Stimulated activated CD4-positive, alpha-beta T cell treated with anti-CD3 and anti-CD28 coated beads, Interleukin-2, amount 100 ng/mL, for 48 hours (primary cell): ENCODE data around the gene DLX6.

Experiments
- DNase-seq, 2 donors: peaks; one replicate each; pipeline ENCODE4 v3.0.0-alpha.2; 2020

Gene DLX6

DNA sequence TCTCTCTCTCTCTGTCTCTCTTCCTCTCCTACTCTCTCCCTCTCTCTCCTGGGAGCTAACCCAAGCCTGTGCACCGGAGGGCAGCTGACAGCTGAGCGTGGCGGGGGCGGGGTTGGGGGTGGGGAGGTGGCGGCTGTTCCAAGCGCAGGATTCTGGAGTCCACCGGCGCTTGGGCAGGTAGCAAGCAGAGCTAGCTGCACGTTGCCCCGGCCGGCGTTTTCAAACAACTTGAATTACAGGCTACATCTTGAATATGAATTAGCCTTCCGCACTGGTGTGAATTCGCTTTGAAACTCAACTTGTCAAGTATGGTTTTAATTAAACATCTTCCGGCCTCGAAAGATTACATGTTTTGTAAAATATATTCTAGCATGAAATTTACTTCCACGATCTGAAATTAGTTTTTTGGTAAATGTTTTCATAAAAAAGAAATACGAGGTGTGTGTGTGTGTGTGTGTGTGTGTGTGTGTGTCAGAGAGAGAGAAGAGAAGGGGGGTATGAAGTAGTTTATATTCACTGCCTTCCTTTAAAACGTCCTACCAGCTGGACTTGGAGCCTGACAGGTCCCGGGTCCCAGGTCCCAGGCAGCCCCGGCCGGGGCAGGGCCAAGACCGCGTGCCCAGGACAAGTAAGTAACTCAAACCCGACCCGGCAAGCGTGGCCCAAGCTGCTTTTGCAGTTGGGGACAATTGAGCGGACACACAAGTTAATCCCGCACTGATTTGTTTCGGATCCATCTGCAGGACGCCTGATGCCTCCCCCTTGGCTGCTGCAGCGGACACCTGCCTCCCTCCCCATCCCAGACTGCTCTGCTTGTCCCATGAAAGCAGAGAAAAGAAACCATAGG is 9.0 kb upstream of the DLX6 start:
- DNase-seq = no peak

DNA sequence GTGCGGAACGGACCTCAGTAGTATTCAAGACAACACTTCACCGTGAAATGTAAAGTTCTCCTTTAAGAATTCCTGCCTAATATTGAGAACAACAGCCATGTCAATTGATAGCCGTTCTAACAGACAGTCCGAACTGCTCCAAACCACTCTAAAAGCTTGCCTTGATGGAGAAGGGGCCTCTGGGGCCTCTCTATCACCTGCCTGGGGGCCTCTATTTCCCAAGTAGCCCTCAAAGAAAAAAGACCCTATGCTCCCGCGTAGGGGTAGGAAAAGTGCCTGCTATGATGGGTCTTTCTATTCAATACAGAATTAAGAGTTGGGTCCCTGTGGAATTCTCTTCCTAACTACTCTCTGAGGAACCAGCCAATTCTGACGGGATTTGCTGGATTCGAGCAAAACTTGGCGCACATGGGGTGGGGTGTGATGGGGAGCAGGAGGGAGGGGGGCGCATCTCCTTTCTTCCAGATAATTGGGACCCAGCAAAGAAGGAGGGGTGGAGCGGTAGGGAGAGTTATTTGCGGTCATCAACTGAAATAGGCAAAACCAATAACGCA is 8.3 kb upstream of the DLX6 start:
- DNase-seq = no peak

DNA sequence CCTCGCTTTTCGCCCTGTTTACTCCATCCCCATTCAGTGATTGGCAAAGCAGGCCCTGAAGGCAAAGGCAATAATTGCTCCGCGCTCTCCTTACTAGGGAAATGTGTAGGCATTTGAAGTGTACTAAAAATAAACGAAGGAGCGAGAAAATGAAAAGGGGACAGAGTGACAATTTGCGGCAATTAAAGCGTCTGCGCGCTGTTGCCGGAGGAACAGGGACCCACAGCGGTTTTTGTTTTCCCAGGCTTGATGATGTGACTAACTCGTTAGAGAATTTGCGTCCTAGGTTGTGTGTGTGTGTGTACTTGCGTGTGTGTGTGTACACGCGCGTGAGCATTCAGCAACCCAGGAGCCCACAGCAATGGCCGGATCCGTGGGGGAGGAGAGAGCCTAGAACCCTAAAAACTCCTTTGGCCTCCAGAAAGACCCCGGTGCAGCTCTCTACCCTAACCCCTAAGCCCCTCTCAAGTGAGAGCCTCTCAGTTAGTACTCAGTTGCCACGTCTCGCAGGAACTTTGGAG is 7.8 kb upstream of the DLX6 start:
- no peak for DNase-seq

DNA sequence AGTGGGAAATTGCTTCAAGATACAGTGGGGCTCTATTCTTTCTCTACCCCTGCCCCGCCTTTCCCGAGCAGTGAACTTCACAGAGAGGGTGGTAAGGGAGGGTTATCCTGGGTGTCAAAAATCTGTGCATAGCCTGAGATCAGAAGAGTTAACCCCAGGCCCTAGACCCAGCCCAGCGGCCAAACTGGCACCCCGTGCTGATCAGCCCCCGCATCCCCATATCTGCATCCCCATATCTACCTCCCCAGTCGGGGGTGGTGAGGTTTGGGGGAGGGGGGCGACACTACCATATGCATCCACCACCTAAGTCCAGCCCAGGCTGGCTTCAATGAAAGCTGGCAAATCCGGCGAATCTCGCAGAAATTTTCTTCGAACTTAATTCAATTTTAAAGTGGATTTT is 7.0 kb upstream of the DLX6 start:
- no peak for DNase-seq

DNA sequence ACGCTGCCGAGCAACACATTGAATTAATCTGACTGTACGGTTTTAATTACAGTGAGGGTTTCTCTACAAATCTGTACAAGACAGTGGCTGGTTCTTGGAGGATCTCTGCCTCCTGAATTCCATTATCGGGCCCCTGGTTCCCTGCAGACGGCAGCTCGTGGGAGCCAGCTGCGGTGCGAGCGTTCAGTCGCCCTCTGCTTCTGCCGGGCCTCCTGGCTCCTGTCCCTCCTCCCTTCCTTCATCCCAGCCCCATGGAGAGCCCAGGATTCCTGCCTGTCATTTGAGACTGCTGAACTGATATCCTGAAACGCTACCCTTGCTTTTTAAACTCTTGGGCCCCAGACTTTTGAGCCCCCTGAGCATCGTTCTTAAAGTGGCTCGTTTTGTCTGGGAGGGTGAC is 6.6 kb upstream of the DLX6 start:
- no peak for DNase-seq

DNA sequence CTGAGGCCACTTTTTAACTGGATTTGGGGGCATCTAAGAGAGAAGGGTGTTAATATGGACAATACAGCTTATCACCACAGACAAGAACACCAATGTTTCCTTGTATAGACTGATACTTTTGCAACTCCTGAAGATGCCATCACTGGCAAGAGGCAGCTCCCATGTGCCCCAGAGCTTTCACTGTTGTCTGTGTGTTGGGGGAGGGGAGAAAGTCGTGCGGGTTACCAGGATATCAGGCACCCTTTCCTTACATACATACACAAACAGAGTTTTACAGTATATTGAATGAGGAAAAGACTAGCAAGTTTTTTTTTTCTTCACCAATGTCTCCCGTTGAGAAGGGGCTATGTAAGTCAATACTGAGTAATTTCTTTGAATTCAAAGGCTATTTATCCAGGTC is 4.1 kb upstream of the DLX6 start:
- no peak for DNase-seq

DNA sequence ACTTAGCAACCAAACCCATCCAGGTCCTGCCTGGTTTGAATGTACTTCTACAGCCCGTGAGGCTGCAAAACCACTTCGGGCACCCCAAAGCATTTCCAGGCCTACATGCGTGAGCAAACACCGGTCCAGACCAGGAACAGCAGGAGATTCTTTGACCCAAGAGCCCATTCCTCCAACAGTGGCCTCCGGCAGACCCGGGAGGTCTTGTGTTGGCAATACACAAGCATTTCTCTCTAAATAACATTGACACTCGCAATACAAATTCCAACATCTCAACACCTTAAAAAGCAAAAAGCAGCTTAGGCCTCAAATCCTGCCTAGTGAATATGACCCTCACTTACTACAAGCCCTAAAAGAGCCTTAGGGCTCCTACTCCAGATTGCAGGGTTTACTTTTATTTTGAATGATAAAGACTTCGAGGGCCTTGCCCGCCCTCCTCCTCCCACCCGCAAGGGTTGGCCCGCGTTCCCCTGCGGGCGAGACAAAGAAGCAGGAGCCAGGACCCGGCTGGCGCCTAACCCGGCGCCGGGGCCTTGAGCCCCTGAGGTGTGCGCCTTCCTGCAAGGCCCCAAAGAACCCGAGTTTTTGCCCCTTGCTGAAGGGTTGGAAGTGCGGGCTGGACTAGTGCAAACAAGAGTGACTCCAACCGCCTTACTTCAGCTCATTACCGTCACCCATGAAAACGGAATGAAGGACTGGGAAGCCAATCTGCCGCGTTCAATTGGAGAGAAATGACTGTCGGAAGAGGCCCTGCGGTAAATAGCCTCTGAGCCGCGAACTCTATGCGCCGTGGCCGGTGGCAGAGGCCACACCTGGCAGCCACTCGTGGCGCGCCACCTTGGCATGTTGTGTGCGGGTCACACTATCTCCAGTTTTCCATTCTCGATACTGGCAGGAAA is 3.4 kb upstream of the DLX6 start:
- no peak for DNase-seq

DNA sequence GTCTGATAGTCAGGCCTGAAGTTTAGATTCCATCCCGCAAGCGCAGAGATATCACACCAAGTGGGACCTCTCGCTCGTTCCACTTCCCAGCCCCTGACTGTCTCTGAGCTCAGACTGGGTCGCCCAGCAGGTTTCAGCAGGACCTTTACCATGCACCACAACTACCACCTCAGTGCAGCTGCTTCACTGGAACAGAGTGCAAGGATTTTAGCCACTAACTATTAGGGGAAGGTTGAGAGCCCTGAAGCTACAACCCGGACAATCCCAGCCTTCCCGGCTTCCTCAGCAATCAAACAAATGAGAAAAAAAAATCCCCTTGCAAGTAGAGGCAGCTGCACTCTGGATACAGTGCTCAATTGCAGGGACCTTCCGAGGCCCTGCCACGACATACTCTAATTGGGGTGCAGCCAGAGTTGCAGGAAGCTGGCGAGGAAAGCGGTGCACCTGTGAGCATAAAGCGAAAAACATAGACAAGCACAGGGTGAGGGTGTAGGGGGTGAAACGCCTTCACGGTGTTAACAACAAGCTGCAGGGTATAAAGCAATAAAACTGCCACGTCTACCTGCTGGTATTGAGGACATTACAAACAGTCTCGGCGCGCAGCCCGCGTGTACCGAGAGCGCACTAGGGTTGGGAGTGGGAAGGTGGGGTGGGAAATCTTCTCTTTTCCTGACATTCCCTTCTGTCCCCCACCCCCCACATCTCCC is 2.6 kb upstream of the DLX6 start:
- DNase-seq = no peak

DNA sequence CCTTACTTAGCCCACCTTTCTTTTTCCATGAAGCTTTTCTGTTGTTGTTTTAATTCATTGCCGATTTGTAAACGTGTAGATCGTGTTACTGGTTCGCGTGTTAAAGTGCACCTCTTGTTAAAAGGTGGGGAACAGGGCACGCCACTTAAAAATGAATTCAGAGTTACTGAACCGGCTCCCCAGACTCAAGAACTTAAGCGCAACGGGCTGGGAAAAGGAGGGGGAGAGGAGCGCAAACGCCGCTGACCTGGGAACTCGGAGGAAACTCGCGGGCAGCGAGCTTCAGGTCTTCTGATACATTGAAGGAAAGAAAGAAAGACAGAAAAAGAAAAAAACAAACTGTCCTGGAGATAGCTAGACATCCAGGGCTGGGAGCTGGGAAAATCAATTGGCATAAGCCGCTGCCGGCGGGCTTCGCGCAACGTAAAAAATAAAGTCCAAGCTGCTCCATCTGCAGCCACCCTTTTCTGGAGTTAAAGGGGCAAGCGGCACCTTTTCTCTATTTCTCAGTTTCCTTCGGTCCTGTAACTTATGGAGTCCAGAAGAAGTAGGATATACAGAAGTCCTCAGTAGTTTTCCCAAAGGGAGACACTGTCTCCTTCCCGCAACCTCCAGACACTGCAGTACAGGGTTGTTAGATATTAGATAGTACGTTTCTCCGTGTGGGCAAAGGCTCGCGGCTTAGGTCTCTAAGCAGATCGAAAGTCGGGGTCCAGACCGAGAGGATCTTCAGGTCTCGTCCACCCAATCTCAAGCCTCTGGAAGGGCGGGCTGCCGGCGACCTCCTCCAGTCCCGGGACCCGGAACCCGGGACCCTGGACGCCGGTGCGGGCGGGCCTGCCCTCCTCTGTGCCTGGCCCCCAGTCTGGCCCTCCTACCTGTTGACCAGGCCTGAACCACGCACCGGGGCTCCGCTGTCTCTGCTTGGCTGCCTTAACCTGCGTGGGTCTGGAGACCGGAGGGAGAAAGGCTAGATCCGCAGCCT is 1.8 kb upstream of the DLX6 start:
- no peak for DNase-seq

DNA sequence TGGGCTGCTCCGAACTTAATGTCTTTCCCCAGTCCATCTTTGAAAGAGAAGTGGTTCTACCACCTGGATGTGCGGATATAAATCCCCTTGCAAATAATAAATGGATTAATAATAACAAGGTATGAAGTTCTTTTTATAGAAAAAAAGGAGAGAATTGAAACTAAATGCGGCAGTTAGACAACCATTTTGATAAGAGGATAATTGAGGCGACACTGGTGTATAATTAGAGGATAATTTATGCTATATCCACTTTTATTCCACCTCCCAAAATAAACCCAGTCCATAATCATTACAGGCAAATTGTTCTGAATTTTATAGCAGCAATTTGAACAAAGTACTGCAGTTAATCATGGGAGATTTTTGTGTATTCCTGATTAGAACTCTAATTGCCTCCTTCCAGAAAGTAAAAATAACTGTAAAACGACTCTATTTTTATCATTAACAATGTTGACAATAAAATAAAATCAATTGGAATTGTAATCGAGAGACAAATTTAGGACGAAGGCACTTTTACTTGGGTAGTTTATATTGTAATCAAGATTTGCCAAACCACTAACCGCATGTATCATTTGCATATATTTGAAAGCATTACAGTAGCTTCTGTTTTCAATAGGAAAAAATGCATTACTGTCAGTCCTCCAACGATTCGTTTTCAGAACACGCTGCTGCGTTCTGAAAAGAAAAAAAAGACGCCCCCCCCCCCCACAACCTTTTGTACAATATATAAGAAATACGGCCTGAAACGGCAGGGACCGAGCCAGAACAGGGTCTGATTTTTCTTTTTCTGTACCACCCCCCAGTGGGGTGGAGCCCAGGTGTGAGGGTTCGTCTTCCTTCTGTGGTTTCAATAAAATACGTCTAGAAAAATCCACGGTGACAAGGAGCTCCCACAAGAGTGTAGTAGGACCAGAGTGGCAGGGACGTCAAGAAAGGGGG is 838 bp upstream of the DLX6 start:
- no peak for DNase-seq

DNA sequence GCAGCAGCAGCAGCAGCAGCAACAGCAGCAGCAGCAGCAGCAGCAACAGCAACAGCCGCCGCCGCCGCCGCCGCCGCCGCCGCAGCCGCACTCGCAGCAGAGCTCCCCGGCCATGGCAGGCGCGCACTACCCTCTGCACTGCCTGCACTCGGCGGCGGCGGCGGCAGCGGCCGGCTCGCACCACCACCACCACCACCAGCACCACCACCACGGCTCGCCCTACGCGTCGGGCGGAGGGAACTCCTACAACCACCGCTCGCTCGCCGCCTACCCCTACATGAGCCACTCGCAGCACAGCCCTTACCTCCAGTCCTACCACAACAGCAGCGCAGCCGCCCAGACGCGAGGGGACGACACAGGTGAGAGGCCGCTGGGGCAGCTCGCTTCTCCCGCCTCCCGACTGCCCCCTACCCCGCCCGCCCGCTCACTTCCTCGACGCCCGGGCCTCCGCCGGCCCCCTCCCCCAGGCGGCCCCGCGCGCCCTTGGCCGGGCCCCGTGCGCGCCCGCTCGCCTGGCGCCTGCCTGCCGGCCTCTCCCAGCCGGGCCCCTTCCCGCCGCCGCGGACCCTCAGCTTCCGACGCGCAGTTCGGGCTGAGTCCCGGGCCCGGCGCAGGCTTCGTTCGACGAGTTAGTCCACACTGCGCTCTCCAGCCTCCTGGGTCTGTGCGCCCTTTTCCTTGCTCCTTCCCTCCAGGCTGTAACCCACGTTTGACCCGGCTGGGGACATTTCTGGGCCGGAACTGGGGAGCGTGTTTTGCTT is 882 bp downstream of the DLX6 start:
- DNase-seq = peak in 1 of 2 donors; percentile 40

DNA sequence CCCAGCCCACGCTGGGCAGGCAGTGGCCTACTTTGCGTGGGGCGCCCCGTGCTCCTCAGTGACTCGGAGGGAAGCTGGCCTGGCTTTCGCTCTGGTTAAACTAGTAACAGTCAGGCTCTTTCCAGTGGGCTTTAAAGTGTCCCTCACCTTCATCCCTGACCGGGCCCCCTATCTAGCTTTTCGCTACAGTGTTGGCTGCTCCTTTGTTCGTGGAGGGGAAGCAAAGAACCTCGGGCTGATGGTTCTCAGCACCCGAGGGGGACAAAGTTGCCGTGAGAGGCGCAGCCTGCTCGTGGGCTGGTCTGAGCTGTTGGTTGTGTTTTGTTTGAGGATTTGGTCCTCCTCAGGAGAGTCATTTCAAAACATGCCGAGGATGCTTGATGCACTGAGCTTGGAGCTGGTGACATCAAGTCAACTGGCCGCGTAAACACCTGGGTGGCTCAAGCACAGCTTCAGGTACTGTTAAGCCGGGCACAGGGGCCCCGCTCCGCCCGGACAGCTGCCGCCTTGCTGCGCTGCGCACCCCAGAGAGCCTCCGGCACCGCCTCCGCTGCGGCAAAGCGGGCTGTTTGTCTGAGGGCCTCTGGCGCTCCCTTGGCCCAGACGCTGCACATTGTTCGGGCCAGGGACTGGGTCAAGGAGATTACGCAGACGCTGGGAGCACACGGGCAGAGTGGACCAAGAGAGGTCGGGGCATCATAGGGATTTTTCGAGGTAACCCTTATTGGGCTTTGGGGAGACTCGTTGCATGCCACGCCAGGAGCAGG is 1.6 kb downstream of the DLX6 start:
- no peak for DNase-seq

DNA sequence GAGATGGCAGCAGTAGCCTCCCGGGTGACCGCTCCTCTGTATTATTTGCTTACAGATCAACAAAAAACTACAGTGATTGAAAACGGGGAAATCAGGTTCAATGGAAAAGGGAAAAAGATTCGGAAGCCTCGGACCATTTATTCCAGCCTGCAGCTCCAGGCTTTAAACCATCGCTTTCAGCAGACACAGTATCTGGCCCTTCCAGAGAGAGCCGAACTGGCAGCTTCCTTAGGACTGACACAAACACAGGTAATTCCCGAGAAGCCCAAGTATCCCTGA is 2.2 kb downstream of the DLX6 start:
- DNase-seq = no peak

DNA sequence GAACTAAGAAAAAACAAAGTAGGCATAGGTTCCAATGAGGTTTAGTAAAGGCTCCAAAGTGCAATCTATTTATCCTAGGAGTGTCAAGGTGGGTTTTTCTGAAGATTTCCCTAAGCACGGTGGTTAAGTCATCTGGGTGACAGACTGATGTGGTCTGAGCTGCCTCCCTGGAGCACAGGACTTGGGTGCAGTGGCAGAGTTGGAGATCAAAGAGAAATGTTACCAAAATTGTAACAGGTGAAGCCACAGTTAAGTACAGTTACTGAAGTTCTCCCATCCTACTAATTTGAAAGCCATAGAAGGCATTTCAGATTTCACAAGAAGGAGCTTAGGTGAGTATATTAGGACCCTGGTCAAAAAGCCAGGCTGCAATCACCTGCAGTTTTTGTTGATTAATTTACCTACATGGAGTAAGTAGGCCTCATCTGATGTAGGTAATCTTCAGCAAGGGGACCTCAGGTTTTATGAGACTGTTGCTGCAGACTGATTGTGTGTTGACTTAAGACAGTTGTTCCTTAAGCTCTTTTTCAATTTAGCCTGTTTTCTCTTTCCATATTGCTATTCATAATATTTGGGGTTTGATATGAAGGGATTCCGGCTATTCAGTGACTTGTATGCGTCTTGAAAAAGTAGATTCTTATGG is 3.0 kb downstream of the DLX6 start:
- DNase-seq = no peak

DNA sequence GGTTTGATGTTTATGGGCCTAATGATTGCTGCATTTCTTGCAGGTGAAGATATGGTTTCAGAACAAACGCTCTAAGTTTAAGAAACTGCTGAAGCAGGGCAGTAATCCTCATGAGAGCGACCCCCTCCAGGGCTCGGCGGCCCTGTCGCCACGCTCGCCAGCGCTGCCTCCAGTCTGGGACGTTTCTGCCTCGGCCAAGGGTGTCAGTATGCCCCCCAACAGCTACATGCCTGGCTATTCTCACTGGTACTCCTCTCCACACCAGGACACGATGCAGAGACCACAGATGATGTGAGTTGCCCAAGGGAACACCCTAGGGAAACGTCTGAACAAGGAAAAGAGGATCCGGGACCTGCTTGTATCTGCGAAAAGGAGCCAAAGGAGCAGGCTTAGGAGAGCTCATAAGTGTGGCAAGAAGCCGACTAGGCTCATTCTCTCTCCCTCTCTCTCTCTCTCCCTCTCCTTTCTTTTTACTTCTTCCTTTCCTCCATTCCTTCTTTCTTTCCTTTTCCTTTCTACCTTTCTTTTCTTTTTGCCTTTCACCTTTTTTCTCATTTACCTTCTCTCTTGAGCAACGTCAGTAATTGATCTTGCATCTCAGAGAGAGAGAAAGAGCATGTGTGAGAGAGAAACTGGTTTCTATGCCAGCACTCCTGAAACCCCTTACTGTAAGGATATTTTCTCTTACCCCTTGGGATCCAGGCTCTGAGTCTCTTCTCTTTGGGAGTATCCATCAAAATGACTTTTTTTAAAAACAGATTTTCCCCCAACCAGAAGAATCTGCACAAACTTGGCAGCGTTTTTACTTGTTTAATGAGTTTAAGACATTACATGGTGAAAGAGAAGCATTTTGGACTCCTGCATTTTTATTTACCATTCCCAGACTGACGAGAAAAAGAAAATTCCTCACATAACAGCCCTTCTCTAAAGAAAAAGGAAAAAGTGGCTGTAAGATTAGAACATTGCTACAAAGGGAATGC is 4.7 kb downstream of the DLX6 start:
- DNase-seq = no peak

DNA sequence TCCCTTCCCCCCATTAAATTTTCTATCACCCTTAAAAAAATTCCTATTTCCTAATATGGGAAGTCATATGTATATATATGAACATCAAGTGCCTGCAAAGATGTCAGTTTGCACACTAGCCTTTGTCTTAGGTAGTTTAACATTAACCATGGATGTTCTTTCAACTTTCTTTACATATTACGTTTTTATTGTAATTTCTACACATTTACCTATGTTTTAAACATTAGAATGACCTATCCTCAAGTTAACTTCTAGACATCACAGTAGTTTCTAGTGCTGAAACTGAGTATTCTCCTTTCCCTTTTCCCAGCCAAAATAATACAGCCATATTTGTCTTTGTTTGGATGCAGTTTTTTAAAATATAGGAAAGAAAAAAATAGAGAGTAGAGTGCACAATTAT is 5.8 kb downstream of the DLX6 start:
- DNase-seq = no peak
